ENCODE measurements around the gene SESN1.

DNA sequence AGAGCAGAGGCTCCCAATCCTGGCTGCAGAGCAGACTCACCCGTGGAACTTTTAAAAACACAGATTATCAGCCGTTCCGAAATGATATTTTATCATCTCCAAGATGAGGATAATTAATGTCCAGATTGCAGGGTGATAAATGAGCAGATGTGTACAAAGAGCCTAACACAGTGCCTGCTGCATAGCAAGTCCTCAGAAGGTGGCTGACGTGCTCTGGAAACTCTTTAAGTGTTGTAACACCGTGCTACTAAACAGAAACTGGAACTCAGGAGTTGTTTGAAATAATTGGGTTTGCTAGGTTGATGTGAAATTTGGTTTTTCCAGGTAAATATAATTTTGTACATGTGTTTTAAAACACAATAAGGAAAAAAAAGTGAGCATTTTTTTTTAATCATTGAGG, 128.4 kb downstream of the SESN1 start:
- TF ChIP-seq CTCF (IDR thresholded peaks at IDR 0.05; ENCODE audit: low read length) (no peak), EZH2 (optimal IDR thresholded peaks at IDR 0.05; ENCODE audit: low read depth, low read length) (no peak), EZH2phosphoT487 (IDR thresholded peaks at IDR 0.05; ENCODE audit: low read length) (no peak)
